ENCODE measurements around the gene STAC2.

Gene STAC2

DNA sequence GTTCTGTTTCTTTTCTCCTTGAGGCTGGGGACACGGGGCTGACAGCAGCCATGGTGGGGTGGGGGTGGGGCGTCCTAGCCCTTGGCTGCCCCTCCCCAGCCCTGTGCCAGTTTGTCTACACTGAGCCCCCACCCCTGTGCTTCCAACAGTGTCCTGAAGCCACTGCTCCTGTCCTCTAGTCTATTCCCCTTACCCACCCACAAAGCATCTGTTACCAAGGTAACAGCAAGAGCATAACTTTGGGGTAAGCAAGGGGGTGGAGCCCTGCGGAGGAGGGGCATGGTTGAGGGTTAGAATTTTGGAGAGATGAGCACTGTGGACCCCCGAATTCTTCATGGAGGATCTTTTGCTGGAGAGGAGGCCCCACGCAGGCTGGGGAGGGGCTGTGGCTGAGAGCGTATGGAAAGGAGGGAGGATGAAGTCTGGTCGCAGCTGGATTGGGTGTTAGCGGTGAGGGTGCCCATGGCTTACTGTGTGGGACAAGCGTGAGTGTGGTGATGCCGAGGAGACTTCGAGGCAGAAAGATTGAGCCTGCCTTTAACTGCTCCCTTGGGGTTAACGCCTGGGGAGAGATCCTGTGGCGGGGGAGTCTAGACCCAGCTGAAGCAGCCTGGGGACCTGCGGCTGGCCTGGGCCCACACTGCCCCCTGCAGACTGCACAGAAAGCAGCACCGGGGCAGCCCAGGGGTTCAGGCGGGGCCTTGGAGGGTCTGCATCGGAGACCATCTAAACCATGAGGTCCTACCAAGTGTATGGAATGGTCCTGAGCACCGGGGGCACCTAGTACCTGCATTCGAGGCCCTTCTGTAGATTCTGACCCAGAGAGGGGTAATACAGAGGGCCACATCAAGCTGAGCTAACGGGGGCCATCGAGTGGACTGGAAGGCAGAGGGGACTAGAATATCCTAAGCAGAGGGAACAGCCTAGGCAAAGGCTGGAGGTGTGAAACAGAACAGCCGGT, 6.1 kb upstream of the STAC2 start:
- DNase-seq, result peak; percentile 67

- no peak for DNase-seq
Measured at GRCh38 chr17:39231091-39231561, 5.4 kb upstream of the STAC2 start.

- no peak for DNase-seq
Measured at GRCh38 chr17:39230361-39230760, 4.6 kb upstream of the STAC2 start.

- DNase-seq, result no peak
Measured at GRCh38 chr17:39229274-39229913, 3.6 kb upstream of the STAC2 start.

- DNase-seq, result no peak
Measured at GRCh38 chr17:39227364-39227919, 1.7 kb upstream of the STAC2 start.

GRCh38 chr17:39225959-39226683, 376 bp upstream of the STAC2 start:
- DNase-seq, result peak; percentile 62

- DNase-seq, result no peak
Measured at GRCh38 chr17:39224778-39225307, 902 bp downstream of the STAC2 start.

GRCh38 chr17:39223907-39224777, 1.6 kb downstream of the STAC2 start:
- no peak for DNase-seq

GRCh38 chr17:39222866-39223834, 2.6 kb downstream of the STAC2 start:
- no peak for DNase-seq

DNA sequence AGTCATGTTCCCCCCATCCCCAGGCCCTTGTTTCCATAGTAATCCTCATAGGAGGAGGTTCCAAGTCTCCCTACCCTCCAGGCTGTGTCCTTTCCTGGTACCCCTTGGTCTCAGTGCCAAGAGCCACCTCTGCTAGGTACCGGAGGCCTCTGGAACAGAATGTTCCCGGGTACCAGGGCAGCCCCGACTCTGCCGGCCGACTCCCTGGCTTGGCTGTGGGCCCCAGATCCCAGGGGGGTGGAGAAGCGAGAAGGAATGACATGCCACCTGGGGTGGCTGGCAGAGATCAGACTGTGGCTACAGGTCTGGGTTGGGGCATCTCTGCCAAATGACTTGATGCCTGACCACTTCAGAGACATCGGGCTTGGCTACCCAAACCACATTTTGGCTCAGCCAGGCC, 3.6 kb downstream of the STAC2 start:
- no peak for DNase-seq

DNA sequence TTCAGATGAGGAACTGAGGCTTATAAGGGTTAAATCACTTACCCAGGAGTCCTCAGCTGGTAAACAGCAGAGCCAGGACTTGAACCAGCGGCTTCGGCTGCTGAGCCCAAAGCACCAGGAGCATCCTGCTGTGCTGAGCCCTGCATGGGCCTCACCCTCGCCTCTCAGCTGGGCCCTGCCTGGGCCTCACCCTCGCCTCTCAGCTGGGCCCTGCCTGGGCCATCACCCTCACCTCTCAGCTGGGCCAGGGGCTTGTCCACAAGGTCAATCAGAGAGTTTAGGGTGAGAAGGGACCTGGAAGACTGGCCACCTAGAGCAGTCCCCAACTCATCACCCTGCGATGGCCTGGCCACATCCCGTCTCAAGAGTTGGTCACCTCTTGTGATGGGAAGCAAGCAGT, 4.2 kb downstream of the STAC2 start:
- no peak for DNase-seq

DNA sequence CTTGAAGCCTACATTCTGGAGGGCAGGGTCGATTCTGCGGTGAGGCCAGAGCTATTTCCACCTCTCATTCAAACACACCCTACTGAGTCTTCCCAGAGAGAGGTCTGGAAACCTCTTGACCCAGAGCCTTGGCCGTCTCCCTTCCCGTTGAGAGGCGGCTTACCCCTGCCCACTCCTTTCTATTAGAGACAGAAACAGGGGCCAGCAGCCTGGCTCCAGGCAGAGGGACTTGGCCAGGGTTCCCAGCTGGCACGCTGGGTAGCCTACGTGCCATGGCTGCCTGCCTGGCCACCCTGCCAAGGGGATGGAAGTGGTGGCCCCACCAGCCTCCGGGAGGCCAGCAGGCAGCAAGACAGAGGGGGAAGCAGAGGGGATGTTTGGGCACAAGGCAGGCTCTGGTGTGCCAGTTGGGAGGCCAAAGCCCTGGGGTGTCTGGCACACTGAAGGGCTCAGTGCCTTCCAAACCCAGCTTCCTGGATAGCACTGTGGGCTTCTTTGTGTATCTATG, 6.0 kb downstream of the STAC2 start:
- no peak for DNase-seq

- no peak for DNase-seq
Measured at GRCh38 chr17:39218906-39219305, 6.8 kb downstream of the STAC2 start.

- DNase-seq, result no peak
Measured at GRCh38 chr17:39217734-39218369, 7.9 kb downstream of the STAC2 start.

DNA sequence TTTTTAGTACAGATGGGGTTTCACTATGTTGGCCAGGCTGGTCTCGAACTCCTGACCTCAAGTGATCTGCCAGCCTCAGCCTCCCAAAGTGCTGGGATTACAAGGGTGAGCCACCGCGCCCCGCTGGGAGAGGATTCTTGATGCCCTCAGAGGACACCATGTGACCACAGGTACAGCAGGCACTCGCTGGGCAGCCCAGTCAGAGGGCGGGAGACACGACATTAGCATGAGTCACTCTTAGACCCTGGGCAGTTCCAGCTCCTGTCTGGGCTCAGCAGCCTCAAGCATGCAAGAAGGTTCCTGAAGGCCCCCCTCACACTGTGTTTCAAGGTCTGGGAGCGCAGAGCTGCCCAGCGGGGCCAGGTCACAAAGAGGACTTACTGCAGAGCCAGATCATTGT, 11.9 kb downstream of the STAC2 start:
- DNase-seq, result no peak

- no peak for DNase-seq
Measured at GRCh38 chr17:39212841-39213480, 12.8 kb downstream of the STAC2 start.

- no peak for DNase-seq
Measured at GRCh38 chr17:39212195-39212810, 13.4 kb downstream of the STAC2 start.

DNA sequence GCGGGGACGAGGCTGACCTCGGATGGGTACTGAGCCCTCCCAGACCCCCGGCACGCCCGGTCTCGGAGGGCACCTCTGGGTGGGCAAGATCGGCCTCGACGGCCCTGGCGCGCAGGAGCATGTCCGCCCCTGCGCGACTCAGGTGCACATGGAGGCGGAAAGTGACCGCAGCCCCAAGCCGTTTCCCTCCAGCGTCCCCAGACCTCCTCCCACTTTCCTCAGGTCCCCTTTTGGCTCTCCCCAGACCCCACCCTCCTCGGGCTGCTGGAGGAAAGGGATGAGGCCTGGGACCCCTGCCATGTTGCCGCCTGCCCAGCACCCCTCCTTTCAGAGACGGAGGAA, 15.7 kb downstream of the STAC2 start:
- no peak for DNase-seq

All from CD4-positive, alpha-beta T cell treated with Interleukin-10 for 1 hour (primary cell).